ENCODE measurements around the gene ZBED2.
A peak's percentile ranks its signal among the peaks of the same experiment; 100 is the strongest.
"Not testable (repeated sequence)": the region's sequence is repeated elsewhere in the genome, so short reads cannot be mapped to it uniquely, and the experiment has no call there.

The ZBED2 gene, protein sequence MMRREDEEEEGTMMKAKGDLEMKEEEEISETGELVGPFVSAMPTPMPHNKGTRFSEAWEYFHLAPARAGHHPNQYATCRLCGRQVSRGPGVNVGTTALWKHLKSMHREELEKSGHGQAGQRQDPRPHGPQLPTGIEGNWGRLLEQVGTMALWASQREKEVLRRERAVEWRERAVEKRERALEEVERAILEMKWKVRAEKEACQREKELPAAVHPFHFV

DNA sequence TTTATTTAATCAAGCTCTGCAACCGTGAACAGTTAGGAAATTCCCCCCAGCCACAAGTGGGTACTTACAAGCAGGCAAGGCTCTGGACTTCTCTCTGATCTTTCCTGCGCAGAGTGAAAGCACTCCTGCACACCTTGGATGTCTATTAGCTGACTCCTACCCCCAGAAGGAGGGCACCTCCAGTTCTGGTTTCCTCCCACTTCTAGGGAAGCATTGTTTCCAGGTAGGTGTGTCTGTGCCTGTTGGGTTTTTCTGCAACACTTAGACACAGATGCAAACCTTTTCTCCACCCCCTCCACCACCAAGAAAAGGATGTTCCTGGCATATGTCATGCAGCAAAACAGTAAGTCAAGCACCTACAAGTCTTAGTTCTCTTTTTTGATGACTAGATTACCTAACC is at the start of gene ZBED2:
Gene ZBED2, minus strand, starts transcription at position 115 of the 400 bp plus-strand sequence. CDS start 1,145 bp downstream, outside the sequence.
- no peak for DNase-seq (ENCODE audit: low read depth)

DNA sequence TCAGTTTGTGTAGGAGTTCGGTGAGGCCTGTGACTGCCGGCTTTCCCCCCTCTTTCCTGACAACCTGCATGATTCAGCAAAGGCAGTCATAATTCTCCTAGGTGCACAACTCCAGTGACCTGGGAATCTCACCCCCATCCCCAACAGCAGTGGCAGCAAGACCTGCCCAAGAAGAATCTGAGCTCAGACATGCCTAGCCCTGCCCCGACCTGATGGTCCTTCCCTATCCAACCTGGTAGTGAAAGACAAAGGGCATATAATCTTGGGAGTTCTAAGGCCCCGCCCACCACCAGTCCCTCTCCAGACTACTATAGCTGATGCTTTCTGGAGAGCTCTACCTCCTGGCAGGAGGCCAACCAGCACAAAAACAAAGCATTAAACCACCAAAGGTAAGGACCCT is 44.2 kb upstream of the ZBED2 start:
- DNase-seq (ENCODE audit: low read depth): no peak

DNA sequence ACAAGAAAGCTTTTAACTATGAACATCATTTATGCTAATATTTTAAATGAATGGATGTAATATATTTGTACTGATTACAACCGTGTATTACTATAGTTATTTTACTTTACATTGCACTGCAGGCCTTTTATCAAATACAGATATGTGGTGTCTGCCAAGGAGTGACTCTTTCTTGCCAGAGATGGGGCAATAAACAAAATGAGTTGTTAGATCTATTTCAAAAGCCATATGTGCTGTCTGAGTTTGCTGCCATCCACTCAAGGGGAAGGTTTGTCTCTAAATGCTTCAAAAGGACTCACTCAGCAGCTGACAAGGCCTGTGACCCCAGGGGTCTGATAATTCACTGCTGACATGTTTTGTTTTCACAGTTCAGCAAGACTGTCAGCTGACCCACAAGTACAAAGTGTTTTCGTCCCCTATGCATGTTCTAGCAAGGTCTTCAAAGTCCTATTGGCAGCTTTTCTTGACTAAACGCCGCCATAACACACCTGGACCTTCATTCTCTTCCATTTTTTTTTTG is 41.3 kb upstream of the ZBED2 start:
- DNase-seq (ENCODE audit: low read depth): no peak

DNA sequence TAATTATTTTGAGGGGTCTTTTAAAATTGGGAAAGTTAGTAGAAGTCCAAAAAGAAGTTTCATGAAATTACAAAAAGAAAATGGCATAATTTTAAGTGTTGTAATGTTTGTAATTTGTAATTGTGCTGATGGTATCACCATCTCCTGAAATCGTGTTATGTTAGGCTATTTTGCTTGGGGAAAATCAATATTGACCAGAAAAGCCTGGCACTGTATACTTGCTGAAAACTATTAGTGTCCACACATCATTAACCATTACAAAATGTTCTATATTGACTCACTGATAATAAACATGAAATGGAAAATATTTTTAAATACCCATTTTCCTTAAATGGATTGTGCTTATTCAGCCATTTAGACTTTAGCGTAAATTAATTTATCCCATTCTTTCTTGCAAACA is 40.3 kb upstream of the ZBED2 start:
- DNase-seq (ENCODE audit: low read depth): no peak

DNA sequence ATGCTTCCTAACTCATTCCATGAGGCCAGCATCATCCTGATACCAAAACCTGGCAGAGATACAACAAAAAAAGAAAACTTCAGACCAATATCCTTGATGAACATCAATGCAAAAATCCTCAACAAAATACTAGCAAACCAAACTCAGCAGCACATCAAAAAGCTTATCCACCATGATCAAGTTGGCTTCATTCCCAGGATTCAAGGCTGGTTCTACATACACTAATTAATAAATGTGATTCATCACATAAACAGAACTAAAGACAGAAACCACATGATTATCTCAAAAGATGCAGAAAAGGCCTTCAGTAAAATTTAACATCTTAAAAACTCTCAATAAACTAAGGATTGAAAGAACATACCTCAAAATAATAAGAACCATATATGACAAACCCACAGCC is 35.5 kb upstream of the ZBED2 start:
- DNase-seq (ENCODE audit: low read depth): not testable (repeated sequence)

DNA sequence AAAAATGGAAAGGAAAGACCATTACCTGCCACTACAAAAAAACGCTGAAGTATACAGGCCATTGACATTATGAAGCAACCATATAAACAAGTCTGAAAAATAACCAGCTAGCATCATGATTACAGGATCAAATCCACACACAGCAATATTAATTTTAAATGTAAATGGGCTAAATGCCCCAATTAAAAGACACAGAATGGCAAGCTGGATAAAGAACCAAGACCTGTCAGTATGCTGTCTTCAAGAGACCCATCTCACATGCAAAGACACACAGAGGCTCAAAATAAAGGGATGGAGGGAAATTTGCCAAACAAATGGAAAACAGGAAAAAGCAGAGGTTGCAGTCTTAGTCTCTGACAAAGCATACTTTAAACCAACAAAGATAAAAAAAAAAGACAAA is 33.9 kb upstream of the ZBED2 start:
- not testable (repeated sequence) for DNase-seq (ENCODE audit: low read depth)

DNA sequence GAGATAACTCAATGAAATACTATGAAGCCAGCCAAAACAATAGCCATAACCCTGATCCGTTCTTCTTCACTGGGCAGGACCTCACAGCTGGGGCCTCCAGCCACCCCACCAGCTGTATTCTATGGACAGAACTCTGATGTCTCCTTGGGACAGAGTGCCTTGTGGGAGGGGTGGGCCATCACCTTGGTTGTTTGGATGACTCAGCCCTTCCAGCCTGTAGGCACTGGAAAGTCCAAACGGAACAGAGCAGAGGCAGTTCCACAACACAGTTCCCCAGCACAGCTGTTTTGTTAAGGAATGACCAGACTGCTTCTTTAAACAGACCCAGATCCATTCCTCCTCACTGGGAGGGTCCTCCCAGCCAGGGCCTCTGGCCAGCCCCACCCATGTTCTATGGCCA is 31.9 kb upstream of the ZBED2 start:
- DNase-seq (ENCODE audit: low read depth): no peak

DNA sequence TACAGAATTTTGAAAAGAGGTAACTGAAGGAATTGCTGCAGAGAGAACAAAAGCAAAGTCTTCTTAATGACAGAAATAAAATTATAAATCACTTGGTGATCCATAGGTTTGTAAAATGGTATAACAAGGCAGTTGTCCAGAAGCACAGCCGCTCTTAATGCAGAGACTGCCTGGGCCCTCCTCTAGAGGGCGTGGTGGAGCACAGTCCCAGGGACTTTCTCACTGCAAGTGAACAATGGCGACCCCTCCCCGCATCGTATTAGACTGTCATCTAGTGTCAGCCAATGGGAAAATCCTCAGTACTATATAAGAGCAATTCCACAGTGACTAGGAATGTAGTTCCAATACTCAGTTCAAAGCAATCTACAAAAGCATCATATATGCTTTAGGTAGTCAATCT is 26.4 kb upstream of the ZBED2 start:
- DNase-seq (ENCODE audit: low read depth): no peak

DNA sequence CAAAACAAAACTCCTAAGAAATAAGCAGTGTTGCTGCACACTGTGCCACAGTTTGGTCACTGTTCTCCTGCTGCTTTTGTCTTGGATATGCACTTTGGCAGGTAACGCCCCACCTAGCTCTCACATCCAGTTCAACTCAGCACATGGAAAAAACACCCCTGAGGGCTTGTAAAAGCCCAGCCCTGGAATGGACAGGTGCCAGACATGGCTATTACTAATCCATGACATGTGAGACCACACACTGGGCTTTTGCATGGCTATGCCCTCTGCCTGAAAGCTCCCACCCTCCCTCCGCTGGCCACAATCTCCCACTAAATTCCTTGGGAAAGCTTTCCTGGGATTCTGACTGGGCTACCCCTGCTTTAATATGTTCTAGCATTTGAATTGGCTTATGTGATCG is 24.7 kb upstream of the ZBED2 start:
- no peak for DNase-seq (ENCODE audit: low read depth)

DNA sequence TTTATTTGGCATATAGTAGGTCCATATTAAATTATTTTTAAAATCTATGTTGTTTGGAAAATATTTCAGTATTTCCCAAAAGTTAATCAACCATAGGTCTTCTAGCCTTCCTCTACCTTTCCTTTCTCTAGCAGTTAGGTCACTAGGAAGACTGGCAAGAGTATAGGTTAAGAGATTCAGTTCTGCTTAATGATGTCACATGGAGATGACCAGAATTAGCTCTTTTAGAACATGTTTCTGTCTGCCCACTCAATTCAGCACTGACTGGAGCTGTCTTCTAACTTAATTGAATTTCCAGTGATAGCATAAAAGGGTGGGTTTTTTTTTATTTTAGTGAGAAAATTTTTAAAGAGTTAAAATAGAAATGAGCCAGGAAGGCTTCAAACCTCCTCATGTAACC is 23.8 kb upstream of the ZBED2 start:
- no peak for DNase-seq (ENCODE audit: low read depth)

DNA sequence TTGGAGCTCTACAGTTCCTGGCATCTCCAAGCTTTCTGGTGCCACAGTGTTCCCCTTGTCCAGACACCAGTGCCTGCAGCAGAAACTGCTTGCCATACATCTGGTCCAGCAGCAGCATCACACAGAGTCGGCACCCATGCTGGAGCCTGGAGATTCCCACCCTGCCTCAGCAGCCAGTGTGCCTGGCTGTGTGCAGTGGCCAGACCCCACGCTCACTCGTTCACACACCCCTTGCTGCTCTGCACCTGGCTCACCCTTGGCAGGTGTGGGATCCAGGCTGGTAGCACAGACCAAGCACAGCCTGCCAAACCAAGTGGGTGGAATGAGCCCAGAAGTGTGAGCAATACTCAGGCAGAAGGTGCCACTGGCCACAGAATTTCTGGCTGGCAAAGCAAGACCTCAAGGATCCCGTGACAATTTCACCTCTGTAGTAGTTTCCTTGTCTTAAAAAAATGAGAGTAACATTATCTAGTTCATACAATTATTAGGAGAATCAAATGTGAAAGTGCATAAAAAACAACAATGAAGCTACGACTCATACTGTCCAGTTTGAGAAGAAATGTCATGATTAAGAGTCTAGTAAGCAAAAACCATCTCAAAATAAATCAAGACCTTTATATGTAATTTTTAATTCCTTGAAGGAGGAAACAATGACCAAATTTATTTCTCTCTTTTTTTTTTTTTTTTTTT is 22.9 kb upstream of the ZBED2 start:
- no peak for DNase-seq (ENCODE audit: low read depth)

DNA sequence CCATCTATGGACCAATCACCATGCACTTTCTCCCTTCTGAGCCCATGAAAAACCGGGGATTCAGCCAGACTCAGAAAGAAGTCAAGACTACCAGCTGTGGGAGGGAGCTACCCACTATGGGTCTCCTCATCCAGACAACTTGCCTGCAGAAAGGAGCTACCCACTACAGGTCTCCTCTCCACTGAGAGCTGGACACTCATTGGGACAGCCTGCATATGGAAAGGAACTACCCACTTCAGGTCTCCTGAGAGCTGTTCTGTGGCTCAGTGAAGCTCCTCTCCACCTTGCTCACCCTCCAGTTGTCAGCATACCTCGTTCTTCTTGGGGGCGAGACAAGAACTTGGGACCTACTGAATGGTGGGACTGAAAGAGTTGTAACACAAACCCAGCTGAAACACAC is 22.3 kb upstream of the ZBED2 start:
- no peak for DNase-seq (ENCODE audit: low read depth)

DNA sequence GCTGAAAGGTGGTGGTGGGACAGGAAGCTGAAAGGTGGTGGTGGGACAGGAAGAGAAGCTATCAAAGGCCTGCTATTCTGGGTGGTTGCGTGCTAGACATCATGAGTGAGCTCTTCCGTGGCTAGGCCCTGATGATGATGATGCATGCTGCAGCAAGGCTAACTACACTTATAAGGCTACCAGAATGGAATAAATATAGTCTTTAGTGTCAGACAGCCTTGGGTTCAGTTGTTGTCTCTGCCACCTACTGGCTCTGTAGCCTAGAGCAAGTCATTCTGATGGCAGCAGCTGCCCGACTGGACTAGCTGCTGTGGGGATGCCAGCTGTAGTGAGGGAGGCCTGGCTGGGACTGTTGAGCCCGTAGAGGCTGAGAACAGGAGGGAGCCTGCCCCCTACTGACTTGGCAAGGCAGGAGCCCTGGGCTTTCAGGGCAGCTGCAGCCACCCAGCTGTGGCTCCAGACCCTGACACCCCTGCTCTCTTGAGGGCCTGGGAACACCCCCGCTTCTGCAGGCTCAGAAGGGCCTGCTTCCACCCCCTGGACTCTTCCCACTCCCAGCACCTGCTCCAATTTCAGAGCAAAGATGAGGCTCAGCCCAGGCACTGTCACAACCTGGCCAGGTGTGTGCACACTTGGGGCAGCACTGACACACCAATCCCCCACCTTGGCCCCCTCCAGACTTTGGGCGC is 21.4 kb upstream of the ZBED2 start:
- DNase-seq (ENCODE audit: low read depth): peak; percentile 51

DNA sequence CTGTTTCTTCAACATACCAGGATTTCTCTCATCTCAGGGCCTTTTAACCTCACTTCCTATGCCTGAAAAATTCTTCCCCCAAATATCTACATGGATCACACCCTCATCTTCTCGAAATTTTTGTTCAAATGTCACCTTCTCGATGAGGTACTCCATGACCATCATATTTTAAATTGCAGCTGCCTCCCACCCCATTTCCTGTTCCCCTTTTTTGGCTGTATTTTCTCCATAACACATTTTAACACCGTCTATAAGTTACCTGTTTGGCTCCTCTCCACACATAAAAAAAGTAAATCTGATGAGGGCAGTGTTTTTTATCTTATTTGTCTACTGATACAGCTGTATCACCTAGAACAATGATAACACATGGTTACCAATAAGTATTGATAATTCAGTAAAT is 20.7 kb upstream of the ZBED2 start:
- DNase-seq (ENCODE audit: low read depth): no peak

DNA sequence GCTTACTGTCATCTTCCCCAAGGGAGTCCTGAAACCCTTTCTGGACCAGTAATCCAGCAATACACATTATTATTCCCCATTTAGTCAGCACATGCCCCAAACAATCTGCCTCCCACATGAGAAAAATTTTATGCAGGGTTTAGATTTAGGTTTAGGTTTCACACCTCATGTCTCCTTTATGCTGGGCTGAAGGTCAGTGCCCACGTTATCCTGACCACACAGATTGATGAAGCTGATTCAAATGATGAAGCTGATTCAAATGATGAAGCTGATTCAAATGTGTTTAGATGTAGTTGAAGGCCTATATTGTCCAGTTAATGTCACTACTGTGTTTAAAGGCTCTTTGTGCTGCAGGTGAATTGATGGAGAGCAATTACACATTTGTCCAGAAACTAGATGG is 18.1 kb upstream of the ZBED2 start:
- DNase-seq (ENCODE audit: low read depth): no peak

DNA sequence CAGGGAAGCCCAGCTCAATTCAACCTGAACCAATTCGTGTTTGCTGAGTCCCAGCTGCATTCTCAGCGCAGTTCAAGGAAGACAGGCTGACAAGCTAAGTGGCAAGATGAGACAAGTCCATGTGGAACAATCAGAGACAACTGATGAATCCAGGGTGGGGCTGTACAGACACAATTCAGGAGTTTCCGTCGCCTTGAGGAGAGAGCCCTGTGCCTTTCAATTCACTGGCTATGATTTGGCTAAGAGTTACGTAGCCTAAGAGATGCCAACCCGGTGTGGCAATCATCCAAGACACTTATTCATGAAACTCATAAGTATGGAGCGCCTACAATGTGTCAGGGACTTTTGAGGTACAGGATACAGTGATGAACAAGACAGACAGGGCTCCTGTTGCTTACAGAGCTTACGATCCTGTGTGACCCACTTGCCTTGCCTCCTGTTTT is 15.5 kb upstream of the ZBED2 start:
- DNase-seq (ENCODE audit: low read depth): no peak

DNA sequence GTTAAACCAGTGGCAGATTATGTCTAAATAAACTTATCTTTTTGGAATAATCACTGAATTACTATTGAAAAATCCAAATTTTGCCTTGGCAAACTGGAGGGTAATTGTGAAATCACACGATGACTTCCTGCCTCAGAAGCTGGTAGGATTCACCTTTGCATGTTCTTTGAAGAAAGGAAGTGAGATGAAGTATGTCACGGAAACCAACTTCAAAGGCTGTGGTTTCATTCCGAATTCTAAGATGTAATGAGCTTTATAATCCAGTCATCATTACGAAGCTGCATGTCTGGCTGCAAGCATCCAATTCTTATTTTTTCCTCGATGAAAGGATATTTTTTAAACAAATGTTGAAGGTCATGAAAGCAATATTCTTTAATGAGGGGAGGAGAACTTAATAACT is 15.0 kb upstream of the ZBED2 start:
- no peak for DNase-seq (ENCODE audit: low read depth)

DNA sequence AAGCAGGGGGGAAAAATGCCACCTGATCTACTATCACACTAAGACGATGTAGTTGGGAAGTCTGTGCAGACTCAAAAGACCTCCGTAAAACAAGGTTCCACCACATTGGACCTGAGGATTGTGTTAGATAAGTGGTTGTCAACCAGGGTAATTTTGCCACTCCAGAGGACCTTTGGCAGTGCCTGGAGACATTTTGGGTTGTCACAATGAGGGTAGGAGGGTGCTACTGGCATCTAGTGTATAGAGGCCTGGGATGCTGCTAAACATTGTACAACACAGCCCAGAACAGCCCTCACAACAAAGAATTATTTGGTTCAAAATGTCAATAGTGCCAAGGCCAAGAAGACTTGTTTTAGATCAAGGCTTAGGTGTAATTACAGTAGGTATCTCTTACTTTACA is 14.6 kb upstream of the ZBED2 start:
- no peak for DNase-seq (ENCODE audit: low read depth)

DNA sequence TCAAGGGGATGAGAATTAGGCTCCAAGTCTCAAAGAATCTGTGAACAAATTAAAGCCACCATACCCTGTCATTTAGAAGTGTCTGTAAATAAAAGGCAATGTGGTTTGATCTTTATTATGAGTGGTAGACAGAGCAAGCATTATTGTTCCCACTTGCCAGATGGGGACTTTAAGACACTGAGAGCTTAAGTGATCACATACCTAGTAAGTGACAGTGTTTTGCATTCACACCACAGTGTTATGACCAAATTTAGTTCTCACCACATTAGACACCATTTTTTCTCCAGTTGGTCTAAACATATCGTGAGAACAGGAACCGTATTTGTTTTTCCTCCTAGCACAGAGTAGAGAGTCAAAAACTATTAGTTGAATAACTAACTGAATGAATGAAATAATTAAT is 13.2 kb upstream of the ZBED2 start:
- DNase-seq (ENCODE audit: low read depth): no peak

DNA sequence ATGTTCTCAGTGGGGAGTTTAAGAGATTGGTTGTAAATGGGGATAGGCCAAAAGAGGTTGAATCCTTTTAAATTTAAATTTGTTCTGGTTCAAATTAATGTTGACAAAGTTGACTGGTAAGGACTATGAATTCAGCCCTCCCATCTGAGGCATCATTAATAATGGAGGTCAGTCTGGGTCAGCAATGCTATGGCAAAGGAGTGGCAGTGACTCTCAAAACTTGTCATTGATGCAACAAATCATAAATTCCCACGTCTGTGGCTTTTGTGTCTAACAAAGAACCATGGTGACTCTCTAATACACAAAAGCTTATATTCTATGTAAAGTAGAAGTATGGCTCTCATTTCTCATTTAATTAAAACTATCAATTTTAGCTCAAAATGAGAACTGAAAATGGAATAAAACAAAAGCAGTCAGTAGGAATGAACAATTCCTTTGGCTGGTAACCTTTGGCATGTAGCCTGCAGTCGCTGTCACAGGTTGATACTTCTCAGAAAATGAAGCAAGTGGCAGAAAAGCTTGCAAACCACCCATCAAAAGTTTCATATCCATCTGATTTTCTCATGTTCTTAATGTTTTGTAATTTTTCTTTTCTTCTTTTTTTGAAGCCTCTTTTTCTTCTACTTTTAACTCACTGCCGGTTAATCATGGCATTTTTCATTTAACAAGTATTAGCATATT is 12.2 kb upstream of the ZBED2 start:
- DNase-seq (ENCODE audit: low read depth): no peak

DNA sequence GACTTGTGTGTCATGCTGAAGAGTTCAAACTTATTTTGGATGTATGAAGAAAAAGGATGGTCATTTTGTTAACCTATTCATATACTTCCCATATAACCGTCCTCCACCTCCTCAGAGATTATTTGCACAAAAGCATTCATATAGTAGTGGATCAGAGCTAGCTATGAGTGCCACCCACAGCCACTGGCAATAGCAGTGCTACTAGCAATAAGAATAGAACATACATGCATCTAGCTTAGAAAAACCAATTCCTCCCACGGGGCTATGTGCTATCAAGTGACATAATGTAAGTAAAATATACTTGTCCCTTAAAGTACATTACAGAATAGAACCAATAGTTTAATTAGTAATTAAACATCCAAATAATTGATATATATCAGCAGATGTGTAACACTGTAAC is 10.3 kb upstream of the ZBED2 start:
- DNase-seq (ENCODE audit: low read depth): no peak

DNA sequence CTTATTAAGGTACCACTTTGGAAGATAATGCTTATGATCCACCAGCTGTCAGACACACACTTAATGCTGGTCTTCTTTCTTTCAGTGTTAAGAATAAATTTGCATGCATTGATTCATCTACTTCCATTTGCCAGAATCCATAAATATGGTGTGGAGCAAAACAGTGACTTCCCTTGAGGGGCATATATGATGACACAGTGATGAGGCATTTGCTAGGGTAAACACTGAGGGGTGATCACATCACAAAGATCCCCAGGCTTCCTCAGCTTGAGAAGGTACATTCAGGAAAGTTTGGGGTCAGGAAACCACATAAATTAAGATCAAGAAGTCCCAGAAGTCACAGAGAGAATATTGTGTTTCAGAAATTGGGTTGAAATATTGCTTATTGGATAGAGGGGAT is 9.9 kb upstream of the ZBED2 start:
- no peak for DNase-seq (ENCODE audit: low read depth)

DNA sequence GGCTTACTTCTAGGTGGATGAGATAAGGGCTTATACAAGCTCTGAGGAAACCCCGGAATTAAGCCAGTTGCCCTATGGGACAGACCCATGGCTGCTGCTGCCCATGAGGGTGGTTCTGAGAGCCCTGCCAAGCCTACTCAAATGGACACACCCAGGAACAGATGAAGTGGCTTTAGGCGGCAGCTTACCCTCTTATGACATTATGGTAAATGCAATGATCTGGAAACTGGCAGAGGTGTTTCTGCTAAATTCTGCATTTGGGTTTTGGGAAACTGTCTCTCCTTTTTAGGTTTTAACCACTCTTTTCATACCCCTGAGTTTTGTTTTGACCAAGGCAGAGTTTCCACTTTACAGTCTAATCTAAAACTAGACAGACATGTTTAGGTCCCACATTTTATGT is 9.0 kb upstream of the ZBED2 start:
- no peak for DNase-seq (ENCODE audit: low read depth)

Data from stimulated activated CD8-positive, alpha-beta memory T cell treated with anti-CD3 and anti-CD28 coated beads, Interleukin-4, amount 100 ng/mL, for 24 hours (primary cell).